ENCODE data around the gene MTUS2.

MTUS2 gene

GRCh38 chr13:29550430-29550988 is 730.4 kb downstream of the MTUS2 start:
- DNase-seq (ENCODE audit: low spot score): no peak

GRCh38 chr13:29551214-29551613 is 731.1 kb downstream of the MTUS2 start:
- DNase-seq (ENCODE audit: low spot score): no peak
